GM11168 (cell line): ENCODE measurements around the gene C4orf17.
"Not testable (repeated sequence)": the region's sequence is repeated elsewhere in the genome, so short reads cannot be mapped to it uniquely, and the experiment has no call there.

Experiments used
- in situ Hi-C: fragments of 300-500 bp; cut with MboI; formaldehyde crosslinking; loops from one replicate; pipeline ENCODE4 v1.12.0; 2022; ENCODE audit warnings: low sequenced_read_pairs; ENCODE audit not compliant: unreplicated experiment

Gene C4orf17

GRCh38 chr4:99510721-99511120 lies at the start of gene C4orf17:
TSS of gene C4orf17 (plus strand) at chr4:99511021. CDS start at chr4:99513082, 2,061 bp downstream.
- in situ Hi-C loops, result no loop called here

- in situ Hi-C loops, result no loop called here
Observed at GRCh38 chr4:99461623-99462401, 49.0 kb upstream of the C4orf17 start.

GRCh38 chr4:99462875-99463464 lies 47.9 kb upstream of the C4orf17 start:
- in situ Hi-C loops, result no loop called here

GRCh38 chr4:99463566-99463965 lies 47.3 kb upstream of the C4orf17 start:
- in situ Hi-C loops, result no loop called here

- in situ Hi-C loops, result no loop called here
Observed at GRCh38 chr4:99467887-99468286, 42.9 kb upstream of the C4orf17 start.

DNA sequence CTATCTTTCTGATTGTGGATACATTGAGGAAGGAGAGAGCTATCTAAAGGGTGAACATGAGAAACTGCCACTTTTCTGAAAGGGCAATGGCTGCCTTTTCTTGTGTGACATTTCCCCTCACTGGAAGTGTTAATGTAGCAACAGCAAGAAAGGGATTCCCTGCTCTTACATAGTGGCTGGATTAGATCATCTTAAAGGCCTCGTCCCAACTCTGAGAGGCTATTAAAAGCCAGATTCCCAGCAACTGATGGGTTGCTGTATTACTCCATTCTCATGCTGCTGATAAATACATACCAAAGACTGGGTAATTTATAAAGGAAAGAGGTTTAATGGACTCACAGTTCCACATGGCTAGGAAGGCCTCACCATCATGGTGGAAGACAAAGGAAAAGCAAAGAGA lies 41.9 kb upstream of the C4orf17 start:
- in situ Hi-C loops, result no loop called here

- in situ Hi-C loops, result no loop called here
Observed at GRCh38 chr4:99471349-99471748, 39.5 kb upstream of the C4orf17 start.

DNA sequence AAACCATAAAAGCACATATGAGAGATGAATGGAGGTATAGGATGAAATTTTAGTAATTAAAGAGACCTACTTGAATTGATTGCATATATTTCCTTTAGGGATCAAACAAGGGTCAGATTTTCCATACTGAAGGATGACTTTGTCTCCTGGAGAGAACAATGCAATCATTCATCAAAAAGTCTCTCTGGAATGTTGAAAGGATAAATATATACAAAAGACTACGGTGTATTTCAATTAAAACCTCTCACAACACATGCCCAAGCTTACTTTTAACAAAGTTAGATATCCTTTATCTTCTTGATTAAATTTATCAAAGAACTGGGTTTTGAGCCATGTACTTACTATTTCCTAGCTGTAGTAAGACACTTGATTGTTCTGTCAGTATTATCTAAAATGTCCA lies 38.9 kb upstream of the C4orf17 start:
- in situ Hi-C loops, result no loop called here

- in situ Hi-C loops, result no loop called here
Observed at GRCh38 chr4:99473131-99473530, 37.7 kb upstream of the C4orf17 start.

DNA sequence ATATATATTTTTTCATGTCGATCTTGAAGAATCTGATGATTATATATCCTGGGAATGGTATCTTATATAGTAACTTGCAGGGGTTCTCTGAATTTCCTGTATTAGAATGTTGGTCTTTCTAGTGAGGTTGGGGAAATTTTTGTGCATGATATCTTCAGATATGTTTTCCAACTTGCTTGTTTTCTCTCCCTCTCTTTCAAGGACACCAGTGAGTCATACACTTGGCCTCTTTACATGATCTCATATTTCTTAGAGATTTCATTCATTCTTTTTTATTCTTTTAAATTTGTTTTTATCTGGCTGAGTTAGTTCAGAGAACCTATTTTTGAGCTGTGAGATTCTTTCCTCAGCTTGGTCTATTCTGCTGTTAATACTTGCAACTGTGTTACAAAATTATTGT lies 27.2 kb upstream of the C4orf17 start:
- in situ Hi-C loops, result no loop called here

GRCh38 chr4:99485212-99485611 lies 25.6 kb upstream of the C4orf17 start:
- in situ Hi-C loops, result no loop called here

GRCh38 chr4:99486648-99487047 lies 24.2 kb upstream of the C4orf17 start:
- in situ Hi-C loops, result not testable (repeated sequence)

- in situ Hi-C loops, result no loop called here
Observed at GRCh38 chr4:99490286-99490685, 20.5 kb upstream of the C4orf17 start.

DNA sequence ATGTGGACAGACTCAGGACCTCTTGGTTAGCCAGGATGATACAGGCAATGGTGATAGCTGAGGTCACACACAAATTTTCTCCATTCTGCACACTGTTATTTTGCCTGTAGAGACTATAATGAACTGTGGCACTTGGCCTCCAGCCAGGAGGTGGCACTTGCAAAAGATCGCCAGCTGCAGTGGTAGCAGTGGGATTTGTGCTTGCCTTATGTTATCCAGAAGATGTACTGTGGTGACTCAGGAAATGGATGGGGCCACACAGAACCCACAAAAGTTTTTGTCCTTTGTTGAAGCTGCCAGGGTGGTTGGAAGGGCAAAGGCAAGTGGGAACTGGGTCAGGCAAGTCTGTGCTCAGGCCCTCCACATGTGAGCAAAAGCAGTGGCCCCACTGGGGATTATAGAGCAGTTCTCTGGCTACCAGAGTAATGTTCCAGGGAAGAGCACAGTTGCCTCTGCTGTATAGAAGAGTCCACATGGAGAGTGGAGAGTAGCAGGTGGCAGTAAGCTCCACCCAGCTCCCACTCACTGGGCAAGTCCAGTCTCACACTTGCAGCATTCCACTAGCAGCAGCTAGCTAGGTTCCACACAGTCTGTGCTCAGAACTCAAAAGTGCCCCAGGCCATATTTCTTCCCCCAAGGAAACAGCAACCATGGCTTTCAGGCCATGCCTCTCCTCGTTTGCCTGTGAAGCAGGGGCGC lies 5.9 kb upstream of the C4orf17 start:
- in situ Hi-C loops, result no loop called here

DNA sequence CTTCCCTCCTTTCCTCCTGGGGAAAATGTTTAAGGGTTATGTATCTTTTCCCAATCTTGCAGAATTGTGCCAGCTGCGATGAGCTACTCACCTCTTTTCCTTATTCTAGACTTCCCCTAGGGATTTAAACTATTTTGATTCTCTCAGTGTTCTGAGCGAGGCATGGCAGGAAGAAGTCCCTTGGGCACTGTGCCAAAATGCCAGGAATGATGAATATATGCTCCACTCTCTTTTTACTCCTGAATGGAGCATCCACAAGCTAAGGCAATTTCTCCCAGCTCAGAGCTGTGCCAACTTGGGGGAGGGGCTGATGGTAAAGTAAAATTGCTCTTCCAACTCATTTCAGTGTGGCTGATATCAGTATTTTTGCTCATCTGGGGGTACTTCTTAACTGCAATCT lies 4.0 kb upstream of the C4orf17 start:
- in situ Hi-C loops, result no loop called here

GRCh38 chr4:99507349-99507748 lies 3.5 kb upstream of the C4orf17 start:
- in situ Hi-C loops, result no loop called here

GRCh38 chr4:99507762-99508161 lies 3.1 kb upstream of the C4orf17 start:
- in situ Hi-C loops, result no loop called here

- in situ Hi-C loops, result no loop called here
Observed at GRCh38 chr4:99518601-99519295, 7.9 kb downstream of the C4orf17 start.

DNA sequence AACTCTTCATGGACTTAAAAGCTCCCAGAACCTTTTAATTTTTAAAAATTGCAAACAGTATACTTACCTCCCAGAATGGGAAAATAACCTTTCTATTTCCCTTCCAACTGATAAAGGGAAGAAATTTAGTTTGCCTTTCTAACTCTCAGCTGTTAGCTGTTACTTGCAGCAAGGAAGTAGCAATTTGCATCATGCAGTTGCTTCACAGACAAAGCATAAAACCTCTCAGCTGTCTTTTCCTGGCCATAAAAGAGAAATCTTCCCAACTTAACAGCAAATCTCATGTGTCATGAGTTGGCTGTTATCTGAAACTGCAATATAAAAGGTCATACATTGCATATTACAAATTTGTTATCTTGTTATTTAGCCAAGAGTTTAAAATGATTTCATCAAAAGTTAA lies 18.4 kb downstream of the C4orf17 start:
- in situ Hi-C loops, result no loop called here

- in situ Hi-C loops, result no loop called here
Observed at GRCh38 chr4:99529956-99530355, 19.1 kb downstream of the C4orf17 start.

- in situ Hi-C loops, result not testable (repeated sequence)
Observed at GRCh38 chr4:99534699-99535098, 23.9 kb downstream of the C4orf17 start.
